Measurements from ENCODE around the gene NKX3-2. TPM values are rescaled to one million over a fixed set of nuclear protein-coding genes. Genes with fewer than 3 reads are reported as not detected.

The NKX3-2 gene
- total and polyA plus RNA-seq, 2 of the 4 experiments (the other 2 are of a cell fraction): 0.05 TPM; not detected in 1

GRCh38 chr4:13541176-13541604 lies 3.1 kb downstream of the NKX3-2 start:
- ATAC-seq (ENCODE audit: low read depth): no peak
- no peak overlapping the region for H4K91ac ChIP-seq (ENCODE audit: insufficient read depth, low read depth, low read length)
- no peaks in the 10 kb centered on the region for H3K36me3 ChIP-seq (ENCODE audit: control insufficient read depth, insufficient read depth, low read length)
- H2AFZ ChIP-seq (replicated peaks; ENCODE audit: low read length, poor library complexity): no peak overlapping the region
- no peak overlapping the region for H2AK9ac ChIP-seq (replicated peaks; ENCODE audit: low read depth, low read length, poor library complexity)
- H2BK15ac ChIP-seq (ENCODE audit: low read depth, low read length): no peak overlapping the region
- H2BK5ac ChIP-seq (ENCODE audit: low read depth, low read length, poor library complexity, severe bottlenecking): no peak overlapping the region
- no TSS peak for BruUV-seq (replicated peaks)
- H4K5ac ChIP-seq (ENCODE audit: low read depth, low read length): no peak overlapping the region
- H4K20me1 ChIP-seq (ENCODE audit: insufficient read depth, low read length): no peaks in the 10 kb centered on the region
- DNase-seq: no peak
- no peak overlapping the region for H3K4me3 ChIP-seq (ENCODE audit: insufficient read depth, low read depth, low read length)
- H2BK20ac ChIP-seq (ENCODE audit: low read depth, low read length): no peak overlapping the region
- dilution Hi-C loops (cut with HindIII; ENCODE audit: low sequenced_read_pairs, unreplicated experiment) (no loop called here), intact Hi-C loops (cut with micrococcal nuclease) (no loop called here), in situ Hi-C loops (cut with MboI; ENCODE audit: low sequenced_read_pairs) (no loop called here)
- no peak overlapping the region for H3K23ac ChIP-seq (ENCODE audit: low read depth, low read length)
- no peak overlapping the region for H3K14ac ChIP-seq (replicated peaks; ENCODE audit: low read depth, low read length)
- no peak overlapping the region for H3K4me2 ChIP-seq (ENCODE audit: low read depth, low read length)
- peaks cover 16% of the 10 kb centered on the region for H3K9me3 ChIP-seq (ENCODE audit: control insufficient read depth, insufficient read depth, low read length)
- no peak overlapping the region for H2BK120ac ChIP-seq (ENCODE audit: low read depth, low read length)
- no peak overlapping the region for H3K4ac ChIP-seq (ENCODE audit: low read depth, low read length)
- ChIA-PET CTCF (interaction anchor here (1.6 kb wide), 1 partner anchor 58 kb away, joined by 3 read pairs; the partner anchor contains the start of gene RAB28), POLR2A (ENCODE audit: unreplicated experiment) (no interaction called here)
- WGBS, 2 experiments (ENCODE audit: extremely low coverage in 2 of 2, insufficient read length in 1 of 2): no CpG with 5 or more reads among the region's 10 CpGs
- no peak overlapping the region for H3K9ac ChIP-seq (ENCODE audit: low read depth, low read length)
- TF ChIP-seq BHLHE40 (IDR thresholded peaks at IDR 0.05; ENCODE audit: low read depth, low read length): no peak
- TF ChIP-seq NFE2L2 (IDR thresholded peaks at IDR 0.05; ENCODE audit: low read depth, low read length): no peak
- TF ChIP-seq FOS (IDR thresholded peaks at IDR 0.05; ENCODE audit: low read depth, low read length): no peak
- TF ChIP-seq MAZ (IDR thresholded peaks at IDR 0.05; ENCODE audit: borderline replicate concordance, low read depth, low read length): no peak
- no peak for TF ChIP-seq CEBPB (IDR thresholded peaks at IDR 0.05; ENCODE audit: low read depth, low read length)
- no peak for TF ChIP-seq SMC3 (IDR thresholded peaks at IDR 0.05; ENCODE audit: low read depth, low read length)
- TF ChIP-seq CTCF (conservative IDR thresholded peaks at IDR 0.05; ENCODE audit: low read depth, low read length): no peak
- TF ChIP-seq RAD21 (IDR thresholded peaks at IDR 0.05; ENCODE audit: low read length): no peak
- TF ChIP-seq MXI1 (IDR thresholded peaks at IDR 0.05; ENCODE audit: borderline replicate concordance, low read depth, low read length): no peak
- TF ChIP-seq, protein P1, sequence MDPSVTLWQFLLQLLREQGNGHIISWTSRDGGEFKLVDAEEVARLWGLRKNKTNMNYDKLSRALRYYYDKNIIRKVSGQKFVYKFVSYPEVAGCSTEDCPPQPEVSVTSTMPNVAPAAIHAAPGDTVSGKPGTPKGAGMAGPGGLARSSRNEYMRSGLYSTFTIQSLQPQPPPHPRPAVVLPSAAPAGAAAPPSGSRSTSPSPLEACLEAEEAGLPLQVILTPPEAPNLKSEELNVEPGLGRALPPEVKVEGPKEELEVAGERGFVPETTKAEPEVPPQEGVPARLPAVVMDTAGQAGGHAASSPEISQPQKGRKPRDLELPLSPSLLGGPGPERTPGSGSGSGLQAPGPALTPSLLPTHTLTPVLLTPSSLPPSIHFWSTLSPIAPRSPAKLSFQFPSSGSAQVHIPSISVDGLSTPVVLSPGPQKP (IDR thresholded peaks at IDR 0.05; ENCODE audit: borderline replicate concordance, low read depth, low read length): no peak
- no peak overlapping the region for H3K18ac ChIP-seq (ENCODE audit: low read depth, low read length)
- H3K56ac ChIP-seq (ENCODE audit: extremely low read depth, insufficient read depth, low read length): no peak overlapping the region
- H3K9me1 ChIP-seq (ENCODE audit: insufficient read depth, low read length): peaks cover 2% of the 10 kb centered on the region; the same call in 1 of the 2 replicates
- H3K27me3 ChIP-seq (ENCODE audit: control insufficient read depth, insufficient read depth, low read length): peaks cover 84% of the 10 kb centered on the region
- H2AK5ac ChIP-seq (ENCODE audit: low read depth, low read length): no peak overlapping the region
- H4K8ac ChIP-seq (ENCODE audit: low read depth in 2 of 2, low read length in 2 of 2): no peak overlapping the region
- no peak overlapping the region for H3K27ac ChIP-seq (ENCODE audit: insufficient read depth, low read length)
- no peaks in the 10 kb centered on the region for H3K4me1 ChIP-seq (ENCODE audit: control insufficient read depth, insufficient read depth, low read length)
- no peaks in the 10 kb centered on the region for H3K79me1 ChIP-seq (ENCODE audit: low read depth in 1 of 2, low read length in 2 of 2)
